OCI-LY7 (cell line): ENCODE results near the gene CDK17. TPM values are rescaled to one million over a fixed set of nuclear protein-coding genes. Genes with fewer than 3 reads are reported as not detected.

ENCODE experiments used
- BruUV-seq: library from RNA; stranded (reverse); fragments of 400-500 nt; replicated peaks from 2 replicates; lab custom pipeline; 2021; lab: Mats Ljungman, UMichigan
- CTCF ChIA-PET: fragments of 300-600 bp; sonication (Branson Sonifier 250); formaldehyde crosslinking; loops from one replicate; lab custom pipeline; 2022; ENCODE audit warnings: antibody characterized with exemption; ENCODE audit not compliant: unreplicated experiment; lab: Charles Lee
- POLR2A ChIA-PET: fragments of 300-600 bp; sonication (Branson Sonifier 250); formaldehyde crosslinking; loops from one replicate; lab custom pipeline; 2022; ENCODE audit warnings: antibody characterized with exemption; lab: Charles Lee
- DNase-seq: peaks from one replicate; pipeline ENCODE4 v3.0.0-alpha.2; 2015; ENCODE audit warnings: low spot score
- H2AFZ ChIP-seq: fragments of 200-600 bp; sonication (generic), shearing (Covaris generic); 2 replicates; pipeline ENCODE4 v1.6.1; 2014; ENCODE audit warnings: mild to moderate bottlenecking, antibody characterized with exemption, low read length, moderate library complexity
- H3K27ac ChIP-seq: fragments of 200-600 bp; sonication (generic); 2 replicates; pipeline ENCODE4 v1.5.1; 2014; ENCODE audit warnings: mixed run types, low read depth, mild to moderate bottlenecking, moderate library complexity, low read length, inconsistent platforms; ENCODE audit not compliant: poor library complexity, severe bottlenecking
- H3K36me3 ChIP-seq: fragments of 200-600 bp; sonication (generic); 2 replicates; pipeline ENCODE4 v1.6.1; 2014; ENCODE audit warnings: mild to moderate bottlenecking, antibody characterized with exemption, low read length, moderate library complexity, mixed read lengths; ENCODE audit not compliant: insufficient read depth
- H3K4me1 ChIP-seq: fragments of 200-600 bp; sonication (generic); 2 replicates; pipeline ENCODE4 v1.5.1; 2014; ENCODE audit warnings: mild to moderate bottlenecking, low read length; ENCODE audit not compliant: insufficient read depth, poor library complexity, severe bottlenecking
- H3K4me2 ChIP-seq: fragments of 200-600 bp; sonication (generic); 2 replicates; pipeline ENCODE4 v1.6.1; 2014; ENCODE audit warnings: mild to moderate bottlenecking, low read length
- H3K4me3 ChIP-seq: fragments of 200-600 bp; sonication (generic); 2 replicates; pipeline ENCODE4 v1.5.1; 2014; ENCODE audit warnings: mild to moderate bottlenecking, low read depth, low read length; ENCODE audit not compliant: poor library complexity, severe bottlenecking
- H3K79me2 ChIP-seq: fragments of 200-600 bp; sonication (generic); 2 replicates; pipeline ENCODE4 v1.6.1; 2016; ENCODE audit warnings: low read depth, mild to moderate bottlenecking, low read length, moderate library complexity, mixed read lengths; ENCODE audit not compliant: insufficient read depth
- H3K9me2 ChIP-seq: fragments of 200-600 bp; sonication (generic); 2 replicates; pipeline ENCODE4 v1.6.1; 2016; ENCODE audit warnings: mild to moderate bottlenecking, low read length, mixed read lengths; ENCODE audit not compliant: insufficient read depth
- H3K9me3 ChIP-seq: fragments of 200-600 bp; sonication (generic); 2 replicates; pipeline ENCODE4 v1.6.1; 2014; ENCODE audit warnings: mild to moderate bottlenecking, mixed run types, low read length, mixed read lengths
- H4K20me1 ChIP-seq: fragments of 200-600 bp; sonication (generic); 2 replicates; pipeline ENCODE4 v1.6.1; 2014; ENCODE audit warnings: mild to moderate bottlenecking, antibody characterized with exemption, low read length, moderate library complexity, mixed read lengths; ENCODE audit not compliant: insufficient read depth
- EZH2phosphoT487 ChIP-seq: fragments of 200-600 bp; sonication (generic); IDR thresholded peaks from 2 replicates; pipeline ENCODE4 v1.6.1; 2018; ENCODE audit warnings: low read depth, borderline replicate concordance, mild to moderate bottlenecking, mixed run types, antibody characterized with exemption, low read length, moderate library complexity, mixed read lengths
- intact Hi-C: fragments of 100-400 bp; cut with micrococcal nuclease; formaldehyde crosslinking; loops from one replicate; pipeline ENCODE4 v1.10.0; 2022; ENCODE audit not compliant: unreplicated experiment
- total RNA-seq, 2 experiments: library from RNA; depleted of rRNA in 1 of 2; stranded (reverse); fragments of >200 nt in 1 of 2; shearing (Covaris generic) in 1 of 2; gene quantifications; 2 replicates each; pipeline ENCODE4 v1.2.3, GENCODE V29; 2014 to 2022
- TF ChIP-seq, protein P1 (sequence below): fragments of 200-600 bp; sonication (generic); conservative IDR thresholded peaks from 2 replicates; pipeline ENCODE4 v1.5.1; 2014; ENCODE audit warnings: mild to moderate bottlenecking, antibody characterized with exemption, low read length, moderate library complexity, mixed read lengths

Gene CDK17
- total RNA-seq, 2 experiments from 2014 or later = 34.5 to 43.4 TPM

DNA sequence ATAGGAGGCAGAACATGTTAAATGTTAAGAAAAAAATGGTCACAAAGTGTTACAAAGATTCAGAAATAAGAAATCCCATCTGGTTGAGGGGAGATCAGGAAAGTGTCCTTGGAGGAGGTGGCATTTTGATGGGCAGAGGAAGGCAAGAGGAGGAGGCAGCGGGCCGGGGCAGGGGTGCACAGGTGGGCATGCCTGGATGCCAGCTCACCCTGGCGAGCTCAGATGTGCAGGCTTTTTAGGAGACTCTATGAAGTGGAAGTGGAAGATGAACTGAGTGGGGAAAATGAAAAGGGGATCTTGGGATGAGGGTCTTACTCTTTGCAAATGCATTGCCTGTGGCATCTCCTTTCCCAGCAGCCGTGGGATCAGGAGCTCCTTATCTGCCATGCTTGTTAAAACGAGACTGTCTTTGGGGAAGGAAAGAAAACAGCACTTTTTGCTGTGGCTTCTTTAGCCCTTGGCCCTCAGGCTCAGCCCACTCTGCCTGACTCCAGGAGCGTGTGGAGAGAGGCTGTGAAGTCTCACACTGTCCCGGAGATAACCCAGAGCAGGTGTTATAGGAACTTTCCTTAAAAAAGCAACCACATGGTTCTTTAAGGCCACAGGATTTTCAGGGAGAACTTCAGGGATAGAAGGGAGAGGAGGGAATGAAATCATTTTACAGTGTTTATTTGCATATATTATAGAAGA is 143.4 kb downstream of the CDK17 start:
- TF ChIP-seq EZH2phosphoT487 = no peak
- TF ChIP-seq, protein P1, sequence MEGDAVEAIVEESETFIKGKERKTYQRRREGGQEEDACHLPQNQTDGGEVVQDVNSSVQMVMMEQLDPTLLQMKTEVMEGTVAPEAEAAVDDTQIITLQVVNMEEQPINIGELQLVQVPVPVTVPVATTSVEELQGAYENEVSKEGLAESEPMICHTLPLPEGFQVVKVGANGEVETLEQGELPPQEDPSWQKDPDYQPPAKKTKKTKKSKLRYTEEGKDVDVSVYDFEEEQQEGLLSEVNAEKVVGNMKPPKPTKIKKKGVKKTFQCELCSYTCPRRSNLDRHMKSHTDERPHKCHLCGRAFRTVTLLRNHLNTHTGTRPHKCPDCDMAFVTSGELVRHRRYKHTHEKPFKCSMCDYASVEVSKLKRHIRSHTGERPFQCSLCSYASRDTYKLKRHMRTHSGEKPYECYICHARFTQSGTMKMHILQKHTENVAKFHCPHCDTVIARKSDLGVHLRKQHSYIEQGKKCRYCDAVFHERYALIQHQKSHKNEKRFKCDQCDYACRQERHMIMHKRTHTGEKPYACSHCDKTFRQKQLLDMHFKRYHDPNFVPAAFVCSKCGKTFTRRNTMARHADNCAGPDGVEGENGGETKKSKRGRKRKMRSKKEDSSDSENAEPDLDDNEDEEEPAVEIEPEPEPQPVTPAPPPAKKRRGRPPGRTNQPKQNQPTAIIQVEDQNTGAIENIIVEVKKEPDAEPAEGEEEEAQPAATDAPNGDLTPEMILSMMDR = no peak
- Histone ChIP-seq H3K4me2 (no peak overlapping the region), H3K36me3 (peaks cover 16% of the 10 kb centered on the region; the same call in 1 of the 2 replicates), H3K9me2 (no peaks in the 10 kb centered on the region), H3K79me2 (no peaks in the 10 kb centered on the region), H3K4me3 (no peak overlapping the region), H4K20me1 (no peaks in the 10 kb centered on the region), H2AFZ (no peak overlapping the region), H3K4me1 (no peaks in the 10 kb centered on the region), H3K27ac (no peak overlapping the region), H3K9me3 (no peaks in the 10 kb centered on the region)
- CTCF ChIA-PET = no interaction called here
- no peak for DNase-seq
- POLR2A ChIA-PET = no interaction called here
- no TSS peak for BruUV-seq
- intact Hi-C loops = no loop called here

DNA sequence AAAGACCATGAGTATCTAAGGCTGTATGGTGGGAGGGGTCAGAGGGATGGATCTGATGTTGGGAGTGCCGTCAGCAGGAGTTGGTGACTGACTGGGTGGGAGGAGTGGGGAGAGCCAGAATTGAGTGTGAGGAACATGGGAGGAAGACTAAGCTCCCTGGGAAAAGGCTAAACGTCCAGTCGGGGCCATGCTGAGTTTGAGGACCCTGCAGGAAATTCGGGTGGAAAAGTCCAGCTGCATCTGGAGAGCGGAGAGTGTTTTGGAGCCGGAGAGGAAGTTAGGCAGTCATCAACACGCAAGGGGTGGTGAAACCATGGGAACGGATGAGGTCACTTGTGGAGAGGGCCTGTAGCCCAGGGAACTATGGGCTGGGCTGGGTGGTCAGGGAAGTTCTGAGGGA is 145.2 kb downstream of the CDK17 start:
- Histone ChIP-seq H3K4me2 (no peak overlapping the region), H3K36me3 (peaks cover 6% of the 10 kb centered on the region; the same call in 1 of the 2 replicates), H3K4me3 (no peak overlapping the region), H2AFZ (no peak overlapping the region), H3K27ac (no peak overlapping the region), H3K9me3 (no peaks in the 10 kb centered on the region), H4K20me1 (no peaks in the 10 kb centered on the region), H3K79me2 (no peaks in the 10 kb centered on the region), H3K9me2 (no peaks in the 10 kb centered on the region), H3K4me1 (no peaks in the 10 kb centered on the region)
- CTCF ChIA-PET = no interaction called here
- no peak for DNase-seq
- no peak for TF ChIP-seq EZH2phosphoT487
- TF ChIP-seq, protein P1 = no peak
- POLR2A ChIA-PET = no interaction called here
- no TSS peak for BruUV-seq
- intact Hi-C loops = no loop called here

DNA sequence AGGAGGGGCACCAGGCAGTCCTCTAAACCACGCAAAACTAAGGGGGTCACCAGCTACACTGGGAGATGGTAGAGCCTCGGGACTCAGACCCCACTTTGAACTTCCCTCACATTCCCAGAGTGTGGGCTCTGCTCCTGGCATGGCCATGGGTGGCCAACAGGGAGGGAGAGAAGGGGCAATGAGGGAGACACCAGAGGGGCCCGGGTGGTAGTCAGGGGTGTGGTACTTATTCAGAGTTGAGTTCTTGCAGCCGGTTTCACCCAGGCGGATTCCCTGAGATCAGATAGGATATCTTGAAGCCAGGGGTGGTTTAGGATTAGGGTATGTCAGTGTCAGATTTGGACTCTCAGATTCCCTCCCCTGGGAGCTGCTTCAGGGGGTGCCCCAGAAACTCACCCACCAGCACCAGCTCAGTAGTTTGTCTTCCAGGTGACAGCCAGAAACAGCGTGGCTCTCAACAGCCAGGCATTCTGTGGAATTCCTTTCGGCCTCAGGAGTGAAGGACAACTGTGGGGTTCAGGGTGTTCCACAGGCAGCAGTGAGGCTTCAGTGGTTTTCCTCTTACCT is 150.0 kb downstream of the CDK17 start:
- intact Hi-C loops = no loop called here
- no peak for DNase-seq
- no peak overlapping the region for H2AFZ ChIP-seq
- no peak overlapping the region for H3K4me2 ChIP-seq
- ChIA-PET POLR2A (no interaction called here), CTCF (no interaction called here)
- no peak overlapping the region for H3K27ac ChIP-seq
- H3K4me3 ChIP-seq = no peak overlapping the region
- TF ChIP-seq EZH2phosphoT487 = no peak
- TF ChIP-seq, protein P1 = no peak
- H3K4me1 ChIP-seq = no peaks in the 10 kb centered on the region
- no peaks in the 10 kb centered on the region for H3K79me2 ChIP-seq
- H4K20me1 ChIP-seq = no peaks in the 10 kb centered on the region
- BruUV-seq = no TSS peak
- H3K9me2 ChIP-seq = no peaks in the 10 kb centered on the region
- no peaks in the 10 kb centered on the region for H3K9me3 ChIP-seq
- H3K36me3 ChIP-seq = no peaks in the 10 kb centered on the region
